Esophagus muscularis mucosa (tissue), 4 donors: Measurements from ENCODE around the gene PAQR7.

ENCODE experiments used
- EP300 ChIP-seq: sonication (generic); formaldehyde crosslinking; IDR thresholded peaks from one replicate; pipeline ENCODE4 v1.6.1; 2017; ENCODE audit warnings: antibody characterized with exemption
- POLR2A ChIP-seq: fragments of 450-650 bp; IDR thresholded peaks from one replicate; pipeline ENCODE4 v1.6.1; 2017; ENCODE audit warnings: antibody characterized with exemption, moderate library complexity, mild to moderate bottlenecking, low read depth
- POLR2AphosphoS5 ChIP-seq, 2 donors: sonication (generic); formaldehyde crosslinking; IDR thresholded peaks; one replicate each; pipeline ENCODE4 v1.6.1; 2017; ENCODE audit warnings: antibody characterized with exemption in 2 of 2
- TF ChIP-seq, protein P1 (sequence below), 3 experiments: fragments of 200-600 bp in 2 of 3; fragments of 450-650 bp in 1 of 3; sonication (generic) in 2 of 3; IDR thresholded peaks; one replicate each; pipeline ENCODE4 v1.5.1; 2017 to 2019; ENCODE audit warnings: antibody characterized with exemption in 3 of 3, mild to moderate bottlenecking in 2 of 3, moderate library complexity in 1 of 3

DNA sequence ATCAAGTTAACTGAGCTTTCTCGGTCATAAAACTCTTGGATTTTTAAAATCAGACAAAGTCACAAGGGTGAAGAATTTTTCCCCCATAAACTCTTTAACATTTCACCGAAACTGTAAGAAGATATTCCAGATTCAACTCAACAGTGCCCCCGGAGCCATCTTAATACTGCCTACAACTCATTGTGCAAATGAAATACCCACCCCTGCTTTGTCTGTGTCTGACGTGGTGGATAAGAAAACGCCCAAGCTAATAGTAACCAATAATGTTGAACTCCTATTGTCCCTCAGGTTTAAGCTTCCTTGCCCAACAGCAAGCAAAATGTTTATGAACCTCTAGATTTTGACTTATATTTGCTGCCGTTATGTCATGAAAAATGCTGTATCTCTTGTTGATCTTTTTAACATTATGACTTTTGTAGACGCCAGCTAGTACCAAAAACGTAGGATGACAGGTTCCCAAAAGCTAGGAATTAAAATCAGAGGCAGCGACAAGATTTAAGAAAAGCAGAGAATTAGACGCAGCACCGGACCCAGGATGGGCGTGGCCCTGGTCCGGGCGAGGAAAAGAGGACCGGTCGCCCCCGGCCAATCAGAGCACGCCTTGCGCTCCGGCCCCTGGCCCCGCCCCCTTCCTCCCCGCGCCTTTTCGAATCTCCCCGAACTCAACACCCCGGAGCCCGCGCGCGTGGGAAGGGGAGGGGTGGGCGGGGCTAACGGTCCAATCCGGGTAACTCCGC lies 29.6 kb upstream of the PAQR7 start:
- TF ChIP-seq, protein P1, sequence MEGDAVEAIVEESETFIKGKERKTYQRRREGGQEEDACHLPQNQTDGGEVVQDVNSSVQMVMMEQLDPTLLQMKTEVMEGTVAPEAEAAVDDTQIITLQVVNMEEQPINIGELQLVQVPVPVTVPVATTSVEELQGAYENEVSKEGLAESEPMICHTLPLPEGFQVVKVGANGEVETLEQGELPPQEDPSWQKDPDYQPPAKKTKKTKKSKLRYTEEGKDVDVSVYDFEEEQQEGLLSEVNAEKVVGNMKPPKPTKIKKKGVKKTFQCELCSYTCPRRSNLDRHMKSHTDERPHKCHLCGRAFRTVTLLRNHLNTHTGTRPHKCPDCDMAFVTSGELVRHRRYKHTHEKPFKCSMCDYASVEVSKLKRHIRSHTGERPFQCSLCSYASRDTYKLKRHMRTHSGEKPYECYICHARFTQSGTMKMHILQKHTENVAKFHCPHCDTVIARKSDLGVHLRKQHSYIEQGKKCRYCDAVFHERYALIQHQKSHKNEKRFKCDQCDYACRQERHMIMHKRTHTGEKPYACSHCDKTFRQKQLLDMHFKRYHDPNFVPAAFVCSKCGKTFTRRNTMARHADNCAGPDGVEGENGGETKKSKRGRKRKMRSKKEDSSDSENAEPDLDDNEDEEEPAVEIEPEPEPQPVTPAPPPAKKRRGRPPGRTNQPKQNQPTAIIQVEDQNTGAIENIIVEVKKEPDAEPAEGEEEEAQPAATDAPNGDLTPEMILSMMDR (IDR thresholded peaks at IDR 0.05): no peak
- TF ChIP-seq EP300 (no peak), POLR2AphosphoS5 (IDR thresholded peaks at IDR 0.05) (peak in 1 of 2 donors; percentile 28), POLR2A (no peak)
